Mucosa of descending colon (tissue), 3 donors: ENCODE data around the gene CER1. TPM values are rescaled to one million over a fixed set of nuclear protein-coding genes. Genes with fewer than 3 reads are reported as not detected.

Experiments used
- ATAC-seq: fragments of 200-7000 bp; cut with Tn5 transposase; one replicate; pipeline ENCODE4 v1.9.1; 2020; ENCODE audit warnings: mild to moderate bottlenecking, moderate library complexity
- DNase-seq, 3 donors: peaks; one replicate each; pipeline ENCODE4 v3.0.0-alpha.2; 2020
- H3K36me3 ChIP-seq: fragments of 200-600 bp; one replicate; pipeline ENCODE4 v1.8.0; 2021; ENCODE audit warnings: low read depth, mild to moderate bottlenecking
- H3K4me1 ChIP-seq: fragments of 200-600 bp; one replicate; pipeline ENCODE4 v1.8.0; 2021; ENCODE audit warnings: low read depth, mild to moderate bottlenecking
- H3K4me3 ChIP-seq: fragments of 200-600 bp; one replicate; pipeline ENCODE4 v1.8.0; 2021; ENCODE audit warnings: mild to moderate bottlenecking
- H3K9me3 ChIP-seq: fragments of 200-600 bp; one replicate; pipeline ENCODE4 v1.8.0; 2021; ENCODE audit warnings: mild to moderate bottlenecking
- intact Hi-C, 2 donors: fragments of 100-400 bp; cut with DNase I in 1 of 2; cut with micrococcal nuclease in 1 of 2; formaldehyde crosslinking; loops; one replicate each; pipeline versions ENCODE4 v1.11.0 to v1.11.1; 2022; cut with DNase I, micrococcal nuclease
- total RNA-seq, 3 donors: library from RNA; stranded (reverse); fragmentation: NEBNext Ultra II Directional in 2 of 3; extraction: Animal tissue kit (Norgen Biotek cat#: 25700) in 2 of 3; gene quantifications; one replicate each; pipeline versions ENCODE4 v1.2.1 to v1.2.4, GENCODE V29; 2021 to 2023
- TF ChIP-seq, protein P1 (sequence below): fragments of 200-600 bp; IDR thresholded peaks from one replicate; pipeline ENCODE4 v1.8.0; 2022; ENCODE audit warnings: antibody characterized with exemption, mild to moderate bottlenecking
- donor health status: DM: no; HTN: no; CAD: no; lungs with moderate emphysema.
- donor health status: DM: no; HTN: no; CAD: no.
- donor health status: DM: no; HTN: yes; CAD: no.

The CER1 gene
- total RNA-seq, 3 donors from 2014 or later = 0.25 TPM; not detected in 2

DNA sequence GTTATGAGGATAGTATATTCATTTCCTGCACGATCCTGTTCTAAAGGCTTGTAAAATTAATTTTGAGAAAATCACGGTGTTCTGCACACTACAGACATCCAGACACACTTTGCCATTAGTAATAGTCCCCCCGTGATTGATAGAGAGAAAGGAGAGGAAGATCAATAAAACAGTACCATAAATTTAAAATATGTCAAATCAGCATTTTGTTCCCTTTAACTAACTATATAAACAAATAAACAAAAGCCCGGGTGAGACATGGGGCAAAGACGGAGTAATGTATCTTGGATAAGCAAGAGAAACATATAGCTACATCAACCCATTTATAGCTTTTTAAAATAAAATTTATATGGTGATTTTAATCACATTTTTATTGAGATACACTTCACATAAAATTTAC is 10.6 kb upstream of the CER1 start:
- TF ChIP-seq, protein P1, sequence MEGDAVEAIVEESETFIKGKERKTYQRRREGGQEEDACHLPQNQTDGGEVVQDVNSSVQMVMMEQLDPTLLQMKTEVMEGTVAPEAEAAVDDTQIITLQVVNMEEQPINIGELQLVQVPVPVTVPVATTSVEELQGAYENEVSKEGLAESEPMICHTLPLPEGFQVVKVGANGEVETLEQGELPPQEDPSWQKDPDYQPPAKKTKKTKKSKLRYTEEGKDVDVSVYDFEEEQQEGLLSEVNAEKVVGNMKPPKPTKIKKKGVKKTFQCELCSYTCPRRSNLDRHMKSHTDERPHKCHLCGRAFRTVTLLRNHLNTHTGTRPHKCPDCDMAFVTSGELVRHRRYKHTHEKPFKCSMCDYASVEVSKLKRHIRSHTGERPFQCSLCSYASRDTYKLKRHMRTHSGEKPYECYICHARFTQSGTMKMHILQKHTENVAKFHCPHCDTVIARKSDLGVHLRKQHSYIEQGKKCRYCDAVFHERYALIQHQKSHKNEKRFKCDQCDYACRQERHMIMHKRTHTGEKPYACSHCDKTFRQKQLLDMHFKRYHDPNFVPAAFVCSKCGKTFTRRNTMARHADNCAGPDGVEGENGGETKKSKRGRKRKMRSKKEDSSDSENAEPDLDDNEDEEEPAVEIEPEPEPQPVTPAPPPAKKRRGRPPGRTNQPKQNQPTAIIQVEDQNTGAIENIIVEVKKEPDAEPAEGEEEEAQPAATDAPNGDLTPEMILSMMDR = no peak
- H3K9me3 ChIP-seq = no peaks in the 10 kb centered on the region
- no peak for ATAC-seq
- H3K4me3 ChIP-seq = no peak overlapping the region
- DNase-seq = no peak
- H3K36me3 ChIP-seq = no peaks in the 10 kb centered on the region
- intact Hi-C loops = no loop called here
- H3K4me1 ChIP-seq = no peaks in the 10 kb centered on the region

DNA sequence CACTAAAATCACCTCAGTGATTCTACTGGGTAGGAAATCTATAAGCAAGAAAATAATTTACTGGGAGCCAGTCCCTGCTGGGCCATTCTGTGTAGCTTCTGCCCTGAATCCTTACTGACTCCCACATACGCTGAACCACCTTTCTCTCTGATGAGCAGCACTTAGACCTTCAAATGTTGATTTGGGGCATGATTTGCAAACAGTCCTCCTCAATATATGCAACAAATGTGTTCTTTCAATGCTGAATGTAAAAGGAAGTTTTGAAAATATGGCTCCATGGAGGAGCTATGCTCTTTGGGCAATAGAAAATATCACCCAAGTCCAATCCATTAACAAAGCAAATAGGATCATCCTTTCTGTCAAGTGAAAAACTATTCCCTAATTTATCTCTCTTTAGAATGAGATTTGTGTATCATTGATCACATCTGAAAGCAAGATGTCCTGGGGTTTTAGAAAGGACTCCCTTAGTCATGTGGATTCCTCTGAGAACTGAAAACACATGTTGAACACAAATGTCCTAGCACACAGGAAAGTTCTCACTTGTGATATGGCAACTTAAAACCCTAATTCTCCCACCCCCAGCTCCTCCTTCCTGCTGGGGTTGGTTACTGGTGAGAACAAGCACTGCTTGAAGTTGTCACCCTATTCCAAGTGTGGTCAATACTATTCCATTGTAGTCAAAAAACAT is 8.9 kb upstream of the CER1 start:
- Histone ChIP-seq H3K9me3 (no peaks in the 10 kb centered on the region), H3K4me3 (no peak overlapping the region), H3K36me3 (no peaks in the 10 kb centered on the region), H3K4me1 (no peaks in the 10 kb centered on the region)
- intact Hi-C loops = no loop called here
- TF ChIP-seq, protein P1 = no peak
- DNase-seq (no peak), ATAC-seq (no peak)

DNA sequence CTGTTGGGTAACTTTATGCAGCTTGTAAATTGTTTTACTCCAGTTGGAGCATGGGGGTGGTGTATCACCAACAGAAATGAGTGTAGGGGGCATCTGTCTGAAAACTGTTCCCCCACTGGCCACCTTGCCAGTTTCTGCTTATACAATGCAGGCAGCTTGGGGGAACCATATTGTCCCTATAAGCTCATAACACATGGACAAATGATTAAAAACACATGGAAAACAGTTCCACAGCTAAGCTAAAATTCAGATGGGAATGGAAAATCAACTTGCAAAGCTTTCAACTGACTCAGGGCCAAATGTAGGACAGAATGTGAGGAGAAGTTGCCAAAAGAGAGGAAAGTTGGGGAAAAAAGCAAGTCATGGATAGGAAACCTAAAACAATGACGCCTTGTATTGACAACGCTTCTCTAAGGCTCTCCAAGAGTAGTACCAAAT is 7.9 kb upstream of the CER1 start:
- DNase-seq (no peak), ATAC-seq (no peak)
- Histone ChIP-seq H3K36me3 (no peaks in the 10 kb centered on the region), H3K4me3 (no peak overlapping the region), H3K4me1 (no peaks in the 10 kb centered on the region), H3K9me3 (no peaks in the 10 kb centered on the region)
- TF ChIP-seq, protein P1 = no peak
- intact Hi-C loops = no loop called here

DNA sequence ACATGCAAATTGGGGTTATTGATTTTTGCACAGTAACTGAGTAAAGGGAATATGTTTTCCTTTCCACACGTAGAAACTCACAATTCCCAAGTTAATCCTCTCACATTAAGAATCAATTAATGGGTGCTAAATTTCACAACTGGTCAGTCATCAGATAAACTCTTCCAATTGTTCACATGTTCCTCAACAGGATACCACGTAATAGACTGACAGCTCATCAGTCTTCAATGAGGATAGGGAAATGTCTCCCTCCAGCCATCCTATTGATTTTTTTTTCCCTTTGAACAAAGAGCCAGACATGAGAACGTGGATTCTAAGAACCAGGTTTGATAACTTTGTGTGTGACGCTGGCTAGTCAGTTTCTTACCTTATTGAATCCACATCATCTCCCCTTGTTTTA is 768 bp upstream of the CER1 start:
- Histone ChIP-seq H3K36me3 (no peaks in the 10 kb centered on the region), H3K4me3 (no peak overlapping the region), H3K9me3 (no peaks in the 10 kb centered on the region), H3K4me1 (no peaks in the 10 kb centered on the region)
- no peak for DNase-seq
- intact Hi-C loops = no loop called here
- TF ChIP-seq, protein P1 = no peak
- ATAC-seq = no peak

DNA sequence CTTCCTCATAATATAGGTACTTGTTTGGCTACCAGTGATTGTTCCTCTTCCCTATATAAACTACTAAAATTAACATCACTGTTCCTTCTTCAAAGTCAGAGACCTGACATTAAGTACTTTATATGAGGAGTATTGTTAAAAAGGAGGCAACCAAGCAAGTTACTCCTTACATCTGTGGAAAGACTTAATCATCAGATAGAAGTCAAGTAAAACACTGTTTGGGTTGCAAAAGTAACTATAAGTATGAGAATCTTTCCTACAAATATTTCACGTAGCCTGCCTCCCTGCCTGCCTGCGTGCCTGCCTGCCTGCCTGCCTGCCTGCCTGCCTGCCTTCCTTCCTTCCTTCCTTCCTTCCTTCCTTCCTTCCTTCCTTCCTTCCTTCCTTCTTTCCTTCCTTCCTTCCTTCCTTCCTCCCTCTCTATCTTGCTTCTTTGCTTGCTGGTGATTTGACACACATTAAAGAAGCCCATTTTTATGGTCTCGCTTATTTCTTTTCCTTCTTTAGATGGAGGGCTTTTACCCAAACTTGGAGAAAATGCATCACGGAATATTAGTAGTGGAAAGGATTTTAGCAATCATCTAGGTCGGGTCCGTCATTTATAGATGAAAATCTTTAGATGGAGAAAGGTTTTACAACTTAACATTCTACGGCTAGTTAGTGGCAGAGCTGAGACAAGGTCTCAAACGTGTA is 3.2 kb downstream of the CER1 start:
- TF ChIP-seq, protein P1 = no peak
- intact Hi-C loops = no loop called here

More for the DNA sequence above, 3.2 kb downstream of the CER1 start:
- no peak overlapping the region for H3K4me3 ChIP-seq
- ATAC-seq (no peak), DNase-seq (no peak)
- no peaks in the 10 kb centered on the region for H3K36me3 ChIP-seq
- H3K9me3 ChIP-seq = no peaks in the 10 kb centered on the region
- H3K4me1 ChIP-seq = no peaks in the 10 kb centered on the region
